B cell (primary cell): ENCODE data around the gene PHF11. TPM values are rescaled to one million over a fixed set of nuclear protein-coding genes. Genes with fewer than 3 reads are reported as not detected.

Source experiments
- ATAC-seq: fragments of 200-7000 bp; cut with Tn5 transposase; one replicate; pipeline ENCODE4 v1.10.0; 2021; ENCODE audit warnings: low read depth, mild to moderate bottlenecking, moderate number of reproducible peaks, moderate library complexity
- CTCF ChIA-PET: fragments of 350-600 bp; sonication (Branson Sonifier 250); formaldehyde crosslinking; loops from one replicate; lab custom pipeline; 2021; ENCODE audit warnings: antibody characterized with exemption, inconsistent platforms; lab: Charles Lee
- POLR2A ChIA-PET: fragments of 350-600 bp; sonication (Branson Sonifier 250); formaldehyde crosslinking; loops from one replicate; lab custom pipeline; 2021; ENCODE audit warnings: antibody characterized with exemption; lab: Charles Lee
- DNase-seq: peaks from one replicate; pipeline ENCODE4 v3.0.0; 2013
- H2AFZ ChIP-seq: 2 replicates; pipeline ENCODE4 v1.6.1; 2012; ENCODE audit warnings: mild to moderate bottlenecking, low read depth, low read length; ENCODE audit not compliant: insufficient read depth, poor library complexity, severe bottlenecking
- H3K27ac ChIP-seq, 2 donors: 1 replicate in 1 of 2; 2 replicates in 1 of 2; pipeline ENCODE4 v1.5.1; 2012 to 2013; ENCODE audit warnings: low read length in 2 of 2, mild to moderate bottlenecking in 2 of 2, moderate library complexity in 1 of 2
- H3K27me3 ChIP-seq, 4 experiments: fragments of 200-600 bp in 1 of 4; sonication (generic) in 1 of 4; replicated peaks in 1 of 4; 1 replicate in 2 of 4; 2 replicates in 2 of 4; pipeline versions ENCODE4 v1.6.1 to v1.7.0; 2013 to 2016; ENCODE audit warnings: low read length in 3 of 4, mild to moderate bottlenecking in 2 of 4, mixed read lengths in 1 of 4, moderate library complexity in 1 of 4; ENCODE audit not compliant: insufficient read depth in 4 of 4, control insufficient read depth in 3 of 4; ENCODE audit errors: control extremely low read depth in 1 of 4
- H3K36me3 ChIP-seq, 2 experiments: replicated peaks in 1 of 2; 1 replicate in 1 of 2; 2 replicates in 1 of 2; pipeline versions ENCODE4 v1.6.1 to v1.7.1; 2013; ENCODE audit warnings: low read length in 1 of 2; ENCODE audit not compliant: insufficient read depth in 2 of 2, control insufficient read depth in 1 of 2; ENCODE audit errors: control extremely low read depth in 1 of 2, extremely low read depth in 1 of 2
- H3K4me1 ChIP-seq, 2 donors: fragments of 200-600 bp in 1 of 2; sonication (generic) in 1 of 2; 1 replicate in 1 of 2; 2 replicates in 1 of 2; pipeline versions ENCODE4 v1.5.1 to v1.6.1; 2013 to 2017; ENCODE audit warnings: low read length in 2 of 2; ENCODE audit not compliant: control insufficient read depth in 2 of 2, insufficient read depth in 2 of 2
- H3K4me2 ChIP-seq: replicated peaks from 2 replicates; pipeline ENCODE3; 2012; ENCODE audit warnings: mild to moderate bottlenecking, low read depth, low read length; ENCODE audit not compliant: poor library complexity, severe bottlenecking
- H3K4me3 ChIP-seq, 5 experiments: fragments of 200-600 bp in 1 of 5; sonication (generic) in 1 of 5; 1 replicate in 3 of 5; 2 replicates in 2 of 5; pipeline versions ENCODE4 v1.5.1 to v1.7.0; 2011 to 2016; ENCODE audit warnings: low read length in 4 of 5, mild to moderate bottlenecking in 4 of 5, low read depth in 2 of 5, control low read depth in 1 of 5, moderate library complexity in 1 of 5; ENCODE audit not compliant: insufficient read depth in 1 of 5; ENCODE audit errors: control extremely low read depth in 1 of 5, extremely low read depth in 1 of 5
- H3K79me2 ChIP-seq: fragments of 200-600 bp; sonication (generic); one replicate; pipeline ENCODE4 v1.6.0; 2016; ENCODE audit warnings: low read length; ENCODE audit not compliant: control insufficient read depth, insufficient read depth
- H3K9ac ChIP-seq: fragments of 200-600 bp; sonication (generic); 2 replicates; pipeline ENCODE4 v1.6.1; 2017; ENCODE audit warnings: mild to moderate bottlenecking, low read length, moderate library complexity
- H3K9me3 ChIP-seq, 3 donors: one replicate each; pipeline versions ENCODE4 v1.6.1 to v1.7.1; 2013; ENCODE audit warnings: low read length in 2 of 3; ENCODE audit not compliant: control insufficient read depth in 2 of 3, insufficient read depth in 1 of 3; ENCODE audit errors: control extremely low read depth in 1 of 3
- H4K20me1 ChIP-seq: 2 replicates; pipeline ENCODE4 v1.6.0; 2012; ENCODE audit warnings: mild to moderate bottlenecking, low read length; ENCODE audit not compliant: insufficient read depth, control insufficient read depth, poor library complexity, severe bottlenecking
- H3K27ac Mint-ChIP-seq: one replicate; pipeline ENCODE4 v1.8.0; 2021; ENCODE audit warnings: mixed read lengths
- H3K27me3 Mint-ChIP-seq: one replicate; pipeline ENCODE4 v1.8.0; 2021; ENCODE audit warnings: mixed read lengths
- H3K4me1 Mint-ChIP-seq: one replicate; pipeline ENCODE4 v1.8.0; 2021; ENCODE audit warnings: mixed read lengths
- H3K4me3 Mint-ChIP-seq: one replicate; pipeline ENCODE4 v1.8.0; 2021; ENCODE audit warnings: mixed read lengths
- H3K9me3 Mint-ChIP-seq: one replicate; pipeline ENCODE4 v1.8.0; 2022; ENCODE audit warnings: mixed read lengths; ENCODE audit not compliant: insufficient read depth
- CTCF ChIP-seq: fragments of 200-600 bp; IDR thresholded peaks from one replicate; pipeline ENCODE4 v1.8.0; 2022; ENCODE audit warnings: antibody characterized with exemption, mild to moderate bottlenecking
- EZH2 ChIP-seq: IDR thresholded peaks from 2 replicates; pipeline ENCODE4 v1.6.1; 2012; ENCODE audit warnings: borderline replicate concordance, low read depth, mild to moderate bottlenecking, moderate library complexity, low read length; ENCODE audit not compliant: insufficient read depth, poor library complexity, severe bottlenecking
- WGBS: methylation state at CpG from one replicate; pipeline ENCODE4 v1.1.5; 2013; ENCODE audit warnings: missing lambda C conversion rate; ENCODE audit not compliant: insufficient coverage; 5-methylcytosine and 5-hydroxymethylcytosine counted together
- intact Hi-C: fragments of 100-400 bp; cut with micrococcal nuclease; formaldehyde crosslinking; loops from one replicate; pipeline ENCODE4 v1.10.0; 2022
- polyA plus RNA-seq: library from polyadenylated mRNA; depleted of rRNA; stranded (reverse); fragments of >200 nt; gene quantifications from 2 replicates; pipeline ENCODE4 v1.2.3, GENCODE V29; 2012
- total RNA-seq, 2 donors: library from RNA; stranded (reverse); fragments of 120-200 nt in 1 of 2; gene quantifications; 1 replicate in 1 of 2; 2 replicates in 1 of 2; pipeline versions ENCODE4 v1.2.3 to v1.2.4, GENCODE V29; 2013 to 2022

PHF11 gene
- total and polyA plus RNA-seq, 2 donors (not counting 1 experiment from before 2014, with no cell fraction given) = 79.0 to 176 TPM

- intact Hi-C loops = no loop called here
- ATAC-seq (no peak), DNase-seq (no peak)
- Histone ChIP-seq H3K27me3 (no peaks in the 10 kb centered on the region), H3K4me1 (peaks cover 21 to 25% of the 10 kb centered on the region in 2 donors), H3K9ac (no peak overlapping the region), H3K79me2 (no peaks in the 10 kb centered on the region), H3K27ac (peak overlapping the region in 1 of 2 donors; percentile 82), H3K4me3 (no peak overlapping the region), H3K9me3 (no peaks in the 10 kb centered on the region), H3K4me2 (no peak overlapping the region), H2AFZ (no peak overlapping the region), H3K36me3 (peaks cover 0 to 34% of the 10 kb centered on the region in 2 experiments), H4K20me1 (no peaks in the 10 kb centered on the region)
- CTCF ChIA-PET = no interaction called here
- no peaks in the 10 kb centered on the region for H3K9me3 Mint-ChIP-seq
- peaks cover 40% of the 10 kb centered on the region for H3K4me1 Mint-ChIP-seq
- WGBS = 80% methylated on average over 1 of the region's 2 CpGs
- H3K27me3 Mint-ChIP-seq = no peaks in the 10 kb centered on the region
- peak overlapping the region; percentile 84 for H3K27ac Mint-ChIP-seq
- H3K4me3 Mint-ChIP-seq = no peak overlapping the region
- TF ChIP-seq CTCF (no peak), EZH2 (no peak)
- POLR2A ChIA-PET = no interaction called here
Measured at GRCh38 chr13:49527123-49527522, 31.4 kb downstream of the PHF11 start.

GRCh38 chr13:49528161-49528560 is 32.4 kb downstream of the PHF11 start:
- Mint-ChIP-seq H3K9me3 (no peaks in the 10 kb centered on the region), H3K27me3 (no peaks in the 10 kb centered on the region), H3K4me1 (peaks cover 48% of the 10 kb centered on the region), H3K27ac (peak overlapping the region; percentile 88), H3K4me3 (no peak overlapping the region)
- ATAC-seq = no peak
- TF ChIP-seq EZH2 (no peak), CTCF (no peak)
- Histone ChIP-seq H3K4me2 (no peak overlapping the region), H3K27ac (peak overlapping the region; percentile 36 to 82), H3K4me1 (peaks cover 31 to 34% of the 10 kb centered on the region in 2 donors), H4K20me1 (no peaks in the 10 kb centered on the region), H2AFZ (no peak overlapping the region), H3K79me2 (no peaks in the 10 kb centered on the region), H3K27me3 (no peaks in the 10 kb centered on the region), H3K9me3 (no peaks in the 10 kb centered on the region), H3K9ac (no peak overlapping the region), H3K4me3 (no peak overlapping the region), H3K36me3 (peaks cover 0 to 27% of the 10 kb centered on the region in 2 experiments)
- no peak for DNase-seq
- WGBS = no CpG with 5 or more reads among the region's 1 CpG
- CTCF ChIA-PET = interaction anchor here (1.4 kb wide), 1 partner anchor 9 kb away, joined by 4 read pairs; no protein-coding TSS in a partner anchor
- intact Hi-C loops = no loop called here
- POLR2A ChIA-PET = interaction anchor here (0.6 to 1.0 kb wide), 2 partner anchors 28 to 84 kb away, joined by 3 read pairs; partner anchors contain the start of genes CAB39L and SETDB2
